ENCODE measurements around the gene ICAM2. TPM values are rescaled to one million over a fixed set of nuclear protein-coding genes. Genes with fewer than 3 reads are reported as not detected.
"Not testable (repeated sequence)": the region's sequence is repeated elsewhere in the genome, so short reads cannot be mapped to it uniquely, and the experiment has no call there.

The ICAM2 gene
- total and polyA plus RNA-seq, 12 donors: 25.2 to 117 (median 35.1) TPM

- WGBS, 2 donors: 66 to 73% methylated on average over 16 of the region's 16 CpGs
- H3K4me1 ChIP-seq: peaks cover 24 to 86% (median 61%) of the 10 kb centered on the region in 9 donors
These were observed 35.6 kb downstream of the ICAM2 start for GRCh38 chr17:63984651-63985386.

GRCh38 chr17:63984236-63984635 is 36.2 kb downstream of the ICAM2 start:
- 66 to 74% methylated on average over 5 of the region's 5 CpGs for WGBS, 2 donors
- no peak for DNase-seq
- no peaks in the 10 kb centered on the region for H3K36me3 ChIP-seq
- intact Hi-C loops (cut with DNase I): loop anchor here in 2 of 10 donors (5.0 kb wide), 2 partner anchors 37 to 52 kb away; partner anchors contain the start of gene CD79B (in 1 of the 2)
- H3K9me3 ChIP-seq: peaks cover 0 to 17% (median 6%) of the 10 kb centered on the region in 11 donors
- H3K4me3 ChIP-seq: no peak overlapping the region
- peak overlapping the region; percentile 44 to 88 (median 70) for H3K27ac ChIP-seq
- H3K27me3 ChIP-seq: peaks cover 0 to 2% (median 0%) of the 10 kb centered on the region in 7 donors
- TF ChIP-seq, protein P1, sequence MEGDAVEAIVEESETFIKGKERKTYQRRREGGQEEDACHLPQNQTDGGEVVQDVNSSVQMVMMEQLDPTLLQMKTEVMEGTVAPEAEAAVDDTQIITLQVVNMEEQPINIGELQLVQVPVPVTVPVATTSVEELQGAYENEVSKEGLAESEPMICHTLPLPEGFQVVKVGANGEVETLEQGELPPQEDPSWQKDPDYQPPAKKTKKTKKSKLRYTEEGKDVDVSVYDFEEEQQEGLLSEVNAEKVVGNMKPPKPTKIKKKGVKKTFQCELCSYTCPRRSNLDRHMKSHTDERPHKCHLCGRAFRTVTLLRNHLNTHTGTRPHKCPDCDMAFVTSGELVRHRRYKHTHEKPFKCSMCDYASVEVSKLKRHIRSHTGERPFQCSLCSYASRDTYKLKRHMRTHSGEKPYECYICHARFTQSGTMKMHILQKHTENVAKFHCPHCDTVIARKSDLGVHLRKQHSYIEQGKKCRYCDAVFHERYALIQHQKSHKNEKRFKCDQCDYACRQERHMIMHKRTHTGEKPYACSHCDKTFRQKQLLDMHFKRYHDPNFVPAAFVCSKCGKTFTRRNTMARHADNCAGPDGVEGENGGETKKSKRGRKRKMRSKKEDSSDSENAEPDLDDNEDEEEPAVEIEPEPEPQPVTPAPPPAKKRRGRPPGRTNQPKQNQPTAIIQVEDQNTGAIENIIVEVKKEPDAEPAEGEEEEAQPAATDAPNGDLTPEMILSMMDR (IDR thresholded peaks at IDR 0.05): no peak
- ATAC-seq: no peak
- H3K4me1 ChIP-seq: peaks cover 24 to 91% (median 66%) of the 10 kb centered on the region in 9 donors

More at GRCh38 chr17:63984651-63985386, 35.6 kb downstream of the ICAM2 start:
- no peak overlapping the region for H3K4me3 ChIP-seq
- ATAC-seq (peak; percentile 65 to 88 (median 81)), DNase-seq (peak; percentile 52 to 76)
- TF ChIP-seq, protein P1 (IDR thresholded peaks at IDR 0.05): peak in 1 of 9 donors; percentile 6
- no peaks in the 10 kb centered on the region for H3K36me3 ChIP-seq
- H3K27me3 ChIP-seq: peaks cover 0 to 3% (median 0%) of the 10 kb centered on the region in 7 donors
- intact Hi-C loops (cut with DNase I): loop anchor here in 6 of 10 donors (5.0 kb wide), 5 partner anchors 33 to 68 kb away; partner anchors contain the start of genes CD79B (in 4 of the 6) and GH1 (in 1 of the 6)
- peaks cover 0 to 17% (median 6%) of the 10 kb centered on the region in 11 donors for H3K9me3 ChIP-seq
- H3K27ac ChIP-seq: peak overlapping the region; percentile 44 to 88 (median 78)

- 39 to 53% methylated on average over 7 of the region's 7 CpGs for WGBS, 2 donors
- H3K36me3 ChIP-seq: no peaks in the 10 kb centered on the region
- intact Hi-C loops (cut with DNase I): loop anchor here in 2 of 10 donors (5.0 kb wide), 2 partner anchors 36 to 51 kb away; partner anchors contain the start of gene CD79B (in 1 of the 2)
- peaks cover 0 to 17% (median 6%) of the 10 kb centered on the region in 11 donors for H3K9me3 ChIP-seq
- DNase-seq (peak; percentile 65 to 75), ATAC-seq (peak in 7 of 8 donors; percentile 55 to 82 (median 72))
- no peak overlapping the region for H3K4me3 ChIP-seq
- TF ChIP-seq, protein P1 (IDR thresholded peaks at IDR 0.05): no peak
- H3K4me1 ChIP-seq: peaks cover 24 to 91% (median 68%) of the 10 kb centered on the region in 9 donors
- H3K27ac ChIP-seq: peak overlapping the region; percentile 44 to 88 (median 70)
- no peaks in the 10 kb centered on the region for H3K27me3 ChIP-seq
These were observed 37.1 kb downstream of the ICAM2 start for GRCh38 chr17:63983320-63983719.

GRCh38 chr17:63982641-63983040 is 37.8 kb downstream of the ICAM2 start:
- H3K36me3 ChIP-seq, DNase-seq, H3K27me3 ChIP-seq, H3K4me3 ChIP-seq, ATAC-seq: not testable (repeated sequence)
- 96 to 98% methylated on average over 2 of the region's 2 CpGs for WGBS, 2 donors
- intact Hi-C loops (cut with DNase I): loop anchor here in 2 of 10 donors (5.0 kb wide), 2 partner anchors 35 to 50 kb away; partner anchors contain the start of gene CD79B (in 1 of the 2)
- Histone ChIP-seq H3K9me3 (peaks cover 0 to 17% (median 6%) of the 10 kb centered on the region in 11 donors), H3K27ac (peak overlapping the region in 9 of 10 donors; percentile 27 to 88 (median 70)), H3K4me1 (peaks cover 24 to 91% (median 68%) of the 10 kb centered on the region in 9 donors)
